Memory B cell (primary cell): ENCODE measurements around the gene CTNND2.

Experiments
- ATAC-seq: fragments of 150-1000 bp; cut with Tn5 transposase; 2 replicates; pipeline ENCODE4 v1.10.0; 2021; ENCODE audit warnings: low read depth, mild to moderate bottlenecking, moderate library complexity
- DNase-seq, 2 donors: peaks; one replicate each; pipeline ENCODE4 v3.0.0; 2022; ENCODE audit warnings: low spot score in 2 of 2
- H3K27ac Mint-ChIP-seq: one replicate; pipeline ENCODE4 v1.8.0; 2022; ENCODE audit warnings: mild to moderate bottlenecking, moderate library complexity, mixed read lengths
- H3K27me3 Mint-ChIP-seq: one replicate; pipeline ENCODE4 v1.8.0; 2022; ENCODE audit warnings: mixed read lengths
- H3K36me3 Mint-ChIP-seq: one replicate; pipeline ENCODE4 v1.8.0; 2022; ENCODE audit warnings: mild to moderate bottlenecking, mixed read lengths
- H3K4me1 Mint-ChIP-seq: one replicate; pipeline ENCODE4 v1.8.0; 2022; ENCODE audit warnings: mixed read lengths
- H3K4me3 Mint-ChIP-seq: one replicate; pipeline ENCODE4 v1.8.0; 2022; ENCODE audit warnings: mild to moderate bottlenecking, moderate library complexity, mixed read lengths
- H3K9me3 Mint-ChIP-seq: one replicate; pipeline ENCODE4 v1.8.0; 2022; ENCODE audit warnings: mixed read lengths

The CTNND2 gene

GRCh38 chr5:11557063-11557462 lies 347.2 kb downstream of the CTNND2 start:
- DNase-seq (no peak), ATAC-seq (no peak)
- H3K4me3 Mint-ChIP-seq = no peak overlapping the region
- H3K9me3 Mint-ChIP-seq = no peaks in the 10 kb centered on the region
- H3K27ac Mint-ChIP-seq = no peak overlapping the region
- no peaks in the 10 kb centered on the region for H3K36me3 Mint-ChIP-seq
- no peaks in the 10 kb centered on the region for H3K4me1 Mint-ChIP-seq
- H3K27me3 Mint-ChIP-seq = peaks cover 2% of the 10 kb centered on the region

GRCh38 chr5:11555171-11555570 lies 349.1 kb downstream of the CTNND2 start:
- Mint-ChIP-seq H3K27me3 (peaks cover 2% of the 10 kb centered on the region), H3K4me3 (no peak overlapping the region), H3K27ac (no peak overlapping the region), H3K36me3 (no peaks in the 10 kb centered on the region), H3K4me1 (no peaks in the 10 kb centered on the region), H3K9me3 (no peaks in the 10 kb centered on the region)
- DNase-seq (no peak), ATAC-seq (no peak)

- Mint-ChIP-seq H3K9me3 (no peaks in the 10 kb centered on the region), H3K4me1 (no peaks in the 10 kb centered on the region), H3K27ac (no peak overlapping the region), H3K27me3 (peaks cover 2% of the 10 kb centered on the region), H3K36me3 (no peaks in the 10 kb centered on the region), H3K4me3 (no peak overlapping the region)
- ATAC-seq (no peak), DNase-seq (no peak)
Measured at GRCh38 chr5:11547730-11548129, 356.5 kb downstream of the CTNND2 start.

- Mint-ChIP-seq H3K4me1 (no peaks in the 10 kb centered on the region), H3K27me3 (no peaks in the 10 kb centered on the region), H3K36me3 (no peaks in the 10 kb centered on the region), H3K9me3 (no peaks in the 10 kb centered on the region), H3K4me3 (no peak overlapping the region), H3K27ac (no peak overlapping the region)
- no peak for ATAC-seq
- no peak for DNase-seq
Measured at GRCh38 chr5:11547140-11547539, 357.1 kb downstream of the CTNND2 start.

- H3K36me3 Mint-ChIP-seq = no peaks in the 10 kb centered on the region
- no peaks in the 10 kb centered on the region for H3K27me3 Mint-ChIP-seq
- ATAC-seq (no peak), DNase-seq (no peak)
- H3K9me3 Mint-ChIP-seq = no peaks in the 10 kb centered on the region
- no peak overlapping the region for H3K27ac Mint-ChIP-seq
- no peaks in the 10 kb centered on the region for H3K4me1 Mint-ChIP-seq
- H3K4me3 Mint-ChIP-seq = no peak overlapping the region
Measured at GRCh38 chr5:11540112-11540511, 364.1 kb downstream of the CTNND2 start.

- no peaks in the 10 kb centered on the region for H3K36me3 Mint-ChIP-seq
- H3K27me3 Mint-ChIP-seq = peaks cover 2% of the 10 kb centered on the region
- DNase-seq = no peak
- no peak for ATAC-seq
- H3K4me1 Mint-ChIP-seq = no peaks in the 10 kb centered on the region
- no peak overlapping the region for H3K4me3 Mint-ChIP-seq
- H3K27ac Mint-ChIP-seq = no peak overlapping the region
- H3K9me3 Mint-ChIP-seq = no peaks in the 10 kb centered on the region
Measured at GRCh38 chr5:11531811-11532555, 372.3 kb downstream of the CTNND2 start.

- H3K4me3 Mint-ChIP-seq = no peak overlapping the region
- H3K27me3 Mint-ChIP-seq = peaks cover 2% of the 10 kb centered on the region
- H3K36me3 Mint-ChIP-seq = no peaks in the 10 kb centered on the region
Measured at GRCh38 chr5:11528720-11529119, 375.5 kb downstream of the CTNND2 start.

GRCh38 chr5:11527652-11528349 lies 376.4 kb downstream of the CTNND2 start:
- Mint-ChIP-seq H3K4me3 (no peak overlapping the region), H3K36me3 (no peaks in the 10 kb centered on the region), H3K9me3 (no peaks in the 10 kb centered on the region), H3K27me3 (peaks cover 2% of the 10 kb centered on the region), H3K4me1 (no peaks in the 10 kb centered on the region), H3K27ac (no peak overlapping the region)
- no peak for DNase-seq
- ATAC-seq = no peak

More at GRCh38 chr5:11528720-11529119, 375.5 kb downstream of the CTNND2 start:
- Mint-ChIP-seq H3K4me1 (no peaks in the 10 kb centered on the region), H3K9me3 (no peaks in the 10 kb centered on the region), H3K27ac (no peak overlapping the region)
- ATAC-seq (no peak), DNase-seq (no peak)

GRCh38 chr5:11525020-11525419 lies 379.2 kb downstream of the CTNND2 start:
- no peaks in the 10 kb centered on the region for H3K4me1 Mint-ChIP-seq
- DNase-seq (no peak), ATAC-seq (no peak)
- H3K4me3 Mint-ChIP-seq = no peak overlapping the region
- H3K36me3 Mint-ChIP-seq = no peaks in the 10 kb centered on the region
- H3K9me3 Mint-ChIP-seq = no peaks in the 10 kb centered on the region
- no peak overlapping the region for H3K27ac Mint-ChIP-seq
- no peaks in the 10 kb centered on the region for H3K27me3 Mint-ChIP-seq

- Mint-ChIP-seq H3K27me3 (no peaks in the 10 kb centered on the region), H3K4me1 (no peaks in the 10 kb centered on the region), H3K9me3 (no peaks in the 10 kb centered on the region), H3K4me3 (no peak overlapping the region), H3K27ac (no peak overlapping the region), H3K36me3 (no peaks in the 10 kb centered on the region)
- DNase-seq (no peak), ATAC-seq (no peak)
Measured at GRCh38 chr5:11524188-11524587, 380.1 kb downstream of the CTNND2 start.

GRCh38 chr5:11522796-11523195 lies 381.4 kb downstream of the CTNND2 start:
- H3K9me3 Mint-ChIP-seq = no peaks in the 10 kb centered on the region
- H3K36me3 Mint-ChIP-seq = no peaks in the 10 kb centered on the region
- no peaks in the 10 kb centered on the region for H3K4me1 Mint-ChIP-seq
- no peak overlapping the region for H3K27ac Mint-ChIP-seq
- no peak overlapping the region for H3K4me3 Mint-ChIP-seq
- DNase-seq = no peak
- no peak for ATAC-seq
- no peaks in the 10 kb centered on the region for H3K27me3 Mint-ChIP-seq

GRCh38 chr5:11520241-11520930 lies 383.9 kb downstream of the CTNND2 start:
- Mint-ChIP-seq H3K36me3 (no peaks in the 10 kb centered on the region), H3K27ac (no peak overlapping the region), H3K4me1 (no peaks in the 10 kb centered on the region), H3K9me3 (no peaks in the 10 kb centered on the region), H3K27me3 (no peaks in the 10 kb centered on the region), H3K4me3 (no peak overlapping the region)
- DNase-seq (no peak), ATAC-seq (no peak)

GRCh38 chr5:11519236-11519635 lies 385.0 kb downstream of the CTNND2 start:
- H3K27me3 Mint-ChIP-seq = no peaks in the 10 kb centered on the region
- ATAC-seq = no peak
- no peak overlapping the region for H3K4me3 Mint-ChIP-seq
- no peak for DNase-seq
- no peaks in the 10 kb centered on the region for H3K4me1 Mint-ChIP-seq
- no peaks in the 10 kb centered on the region for H3K9me3 Mint-ChIP-seq
- no peaks in the 10 kb centered on the region for H3K36me3 Mint-ChIP-seq
- H3K27ac Mint-ChIP-seq = no peak overlapping the region

- Mint-ChIP-seq H3K4me3 (no peak overlapping the region), H3K27ac (no peak overlapping the region), H3K27me3 (no peaks in the 10 kb centered on the region)
Measured at GRCh38 chr5:11518676-11519075, 385.6 kb downstream of the CTNND2 start.

More at GRCh38 chr5:11518676-11519075, 385.6 kb downstream of the CTNND2 start:
- Mint-ChIP-seq H3K4me1 (no peaks in the 10 kb centered on the region), H3K36me3 (no peaks in the 10 kb centered on the region), H3K9me3 (no peaks in the 10 kb centered on the region)
- ATAC-seq (no peak), DNase-seq (no peak)
